ENCODE data around the gene DMBX1.

Gene DMBX1

GRCh38 chr1:46503421-46503820 is 13.8 kb downstream of the DMBX1 start:
- Histone ChIP-seq H3K27ac (ENCODE audit: low read length) (no peak overlapping the region), H3K27me3 (ENCODE audit: control insufficient read depth, insufficient read depth, low read length) (no peaks in the 10 kb centered on the region; the same call in 1 of the 2 replicates), H3K4me1 (ENCODE audit: control insufficient read depth, insufficient read depth, low read length) (peaks cover 4% of the 10 kb centered on the region; the same call in 1 of the 2 replicates), H3K9me3 (ENCODE audit: control insufficient read depth, insufficient read depth, low read length) (no peaks in the 10 kb centered on the region), H3K36me3 (ENCODE audit: control insufficient read depth, insufficient read depth, low read length) (no peaks in the 10 kb centered on the region), H3K4me3 (ENCODE audit: low read length) (no peak overlapping the region)
- no peak for DNase-seq (ENCODE audit: low read depth, low spot score)
- no CpG with 5 or more reads among the region's 4 CpGs for WGBS (ENCODE audit: insufficient coverage, insufficient read length)

DNA sequence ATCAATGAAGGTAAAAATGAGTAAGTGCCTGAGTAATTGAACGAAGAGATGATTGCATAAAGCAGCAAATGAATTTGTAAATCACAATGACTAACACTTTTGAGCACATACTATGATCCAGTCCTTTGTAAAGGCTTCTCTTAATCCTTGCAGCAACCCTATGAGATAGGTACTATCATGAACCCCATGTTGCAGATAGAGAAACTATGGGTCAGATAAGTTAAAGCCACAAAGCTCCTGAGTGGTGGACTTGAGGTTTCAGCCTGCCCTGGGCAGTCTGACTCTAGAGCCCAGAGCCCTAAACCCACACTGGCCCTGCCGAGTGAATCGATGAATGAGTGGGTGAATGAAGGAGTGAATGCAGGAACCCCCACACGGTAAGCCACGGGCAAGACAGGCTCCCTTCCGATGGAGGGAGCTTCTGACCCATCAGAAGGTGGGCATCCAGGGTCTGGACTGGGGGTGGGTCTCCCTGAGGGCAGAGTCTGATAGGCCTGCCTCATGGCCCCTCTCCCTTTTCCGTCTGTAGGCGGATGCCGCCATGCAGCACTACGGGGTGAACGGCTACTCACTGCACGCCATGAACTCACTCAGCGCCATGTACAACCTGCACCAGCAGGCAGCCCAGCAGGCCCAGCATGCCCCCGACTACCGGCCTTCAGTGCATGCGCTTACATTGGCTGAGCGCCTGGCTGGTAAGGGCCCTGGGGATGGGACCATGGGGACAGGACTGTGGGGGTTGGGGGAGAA is 17.0 kb downstream of the DMBX1 start:
- Histone ChIP-seq H3K27me3 (ENCODE audit: control insufficient read depth, insufficient read depth, low read length) (no peaks in the 10 kb centered on the region), H3K9me3 (ENCODE audit: control insufficient read depth, insufficient read depth, low read length) (no peaks in the 10 kb centered on the region), H3K36me3 (ENCODE audit: control insufficient read depth, insufficient read depth, low read length) (no peaks in the 10 kb centered on the region), H3K4me3 (ENCODE audit: low read length) (no peak overlapping the region), H3K27ac (ENCODE audit: low read length) (no peak overlapping the region), H3K4me1 (ENCODE audit: control insufficient read depth, insufficient read depth, low read length) (peaks cover 4% of the 10 kb centered on the region; the same call in 1 of the 2 replicates)
- 100% methylated on average over 1 of the region's 17 CpGs for WGBS (ENCODE audit: insufficient coverage, insufficient read length)
- DNase-seq (ENCODE audit: low read depth, low spot score) = no peak

DNA sequence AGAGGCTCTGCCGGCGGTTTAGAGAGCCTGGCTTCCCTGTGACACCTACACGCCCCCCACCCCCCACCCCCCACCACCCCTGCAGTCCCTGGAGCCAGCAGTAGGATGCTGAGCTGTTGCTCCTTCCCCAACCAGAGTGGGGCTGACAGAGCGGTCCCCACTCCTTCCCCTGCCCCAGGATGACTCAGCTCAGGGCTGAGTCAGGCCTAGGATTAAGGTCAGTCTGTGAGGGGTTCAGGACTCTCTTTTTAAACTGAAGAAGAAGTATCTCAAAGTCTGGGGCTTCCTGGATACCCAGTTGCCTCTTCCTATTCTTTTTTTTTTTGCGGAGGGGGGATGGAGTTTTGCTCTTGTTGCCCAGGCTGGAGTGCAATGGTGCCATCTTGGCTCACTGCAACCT is 19.1 kb downstream of the DMBX1 start:
- Histone ChIP-seq H3K27ac (ENCODE audit: low read length) (no peak overlapping the region), H3K36me3 (ENCODE audit: control insufficient read depth, insufficient read depth, low read length) (no peaks in the 10 kb centered on the region), H3K4me1 (ENCODE audit: control insufficient read depth, insufficient read depth, low read length) (peaks cover 5% of the 10 kb centered on the region), H3K9me3 (ENCODE audit: control insufficient read depth, insufficient read depth, low read length) (no peaks in the 10 kb centered on the region), H3K4me3 (ENCODE audit: low read length) (no peak overlapping the region), H3K27me3 (ENCODE audit: control insufficient read depth, insufficient read depth, low read length) (no peaks in the 10 kb centered on the region)
- DNase-seq (ENCODE audit: low read depth, low spot score) = no peak
- no CpG with 5 or more reads among the region's 5 CpGs for WGBS (ENCODE audit: insufficient coverage, insufficient read length)

DNA sequence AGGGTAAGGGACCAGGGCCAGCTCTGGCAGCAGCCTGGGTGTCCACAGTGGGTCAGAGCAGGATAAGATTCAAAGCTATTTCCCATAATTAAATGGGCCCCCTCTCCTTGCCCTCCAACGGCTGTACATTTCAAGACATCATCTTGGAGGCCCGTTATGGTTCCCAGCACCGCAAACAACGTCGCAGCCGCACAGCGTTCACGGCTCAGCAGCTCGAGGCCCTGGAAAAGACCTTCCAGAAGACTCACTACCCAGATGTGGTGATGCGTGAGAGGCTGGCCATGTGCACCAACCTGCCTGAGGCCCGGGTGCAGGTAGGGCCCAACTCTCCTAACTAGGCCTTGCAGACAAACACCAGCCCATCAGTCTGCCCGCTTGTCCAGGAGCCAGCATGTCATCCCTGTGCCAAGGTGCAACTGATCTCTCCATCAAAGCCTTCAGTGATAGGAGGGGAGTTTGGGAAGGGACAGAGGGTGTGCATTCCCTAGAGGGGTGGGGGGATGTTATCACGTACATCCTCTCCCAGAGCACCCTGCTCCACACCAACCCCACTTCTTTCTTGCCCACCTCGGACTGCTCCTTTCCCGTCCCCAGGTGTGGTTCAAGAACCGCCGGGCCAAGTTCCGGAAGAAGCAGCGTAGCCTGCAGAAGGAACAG is 20.8 kb downstream of the DMBX1 start:
- no CpG with 5 or more reads among the region's 19 CpGs for WGBS (ENCODE audit: insufficient coverage, insufficient read length)
- DNase-seq (ENCODE audit: low read depth, low spot score) = no peak
- Histone ChIP-seq H3K4me3 (ENCODE audit: low read length) (no peak overlapping the region), H3K27ac (ENCODE audit: low read length) (no peak overlapping the region), H3K4me1 (ENCODE audit: control insufficient read depth, insufficient read depth, low read length) (peaks cover 5% of the 10 kb centered on the region), H3K36me3 (ENCODE audit: control insufficient read depth, insufficient read depth, low read length) (no peaks in the 10 kb centered on the region), H3K27me3 (ENCODE audit: control insufficient read depth, insufficient read depth, low read length) (no peaks in the 10 kb centered on the region), H3K9me3 (ENCODE audit: control insufficient read depth, insufficient read depth, low read length) (no peaks in the 10 kb centered on the region)

DNA sequence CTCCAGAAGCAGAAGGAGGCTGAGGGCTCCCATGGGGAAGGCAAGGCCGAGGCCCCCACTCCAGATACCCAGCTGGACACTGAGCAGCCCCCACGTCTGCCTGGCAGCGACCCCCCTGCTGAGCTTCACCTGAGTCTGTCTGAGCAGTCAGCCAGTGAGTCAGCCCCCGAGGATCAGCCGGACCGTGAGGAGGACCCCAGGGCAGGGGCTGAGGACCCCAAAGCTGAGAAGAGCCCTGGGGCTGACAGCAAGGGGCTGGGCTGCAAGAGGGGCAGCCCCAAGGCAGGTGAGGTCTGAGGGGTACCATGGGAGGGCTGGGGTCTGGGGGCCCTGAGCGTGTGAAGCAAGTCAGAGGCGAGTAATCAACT is 21.3 kb downstream of the DMBX1 start:
- no peaks in the 10 kb centered on the region for H3K36me3 ChIP-seq (ENCODE audit: control insufficient read depth, insufficient read depth, low read length)
- WGBS (ENCODE audit: insufficient coverage, insufficient read length) = no CpG with 5 or more reads among the region's 8 CpGs
- no peak overlapping the region for H3K4me3 ChIP-seq (ENCODE audit: low read length)
- no peak overlapping the region for H3K27ac ChIP-seq (ENCODE audit: low read length)
- peaks cover 5% of the 10 kb centered on the region for H3K4me1 ChIP-seq (ENCODE audit: control insufficient read depth, insufficient read depth, low read length)
- H3K9me3 ChIP-seq (ENCODE audit: control insufficient read depth, insufficient read depth, low read length) = no peaks in the 10 kb centered on the region
- H3K27me3 ChIP-seq (ENCODE audit: control insufficient read depth, insufficient read depth, low read length) = no peaks in the 10 kb centered on the region
- no peak for DNase-seq (ENCODE audit: low read depth, low spot score)

DNA sequence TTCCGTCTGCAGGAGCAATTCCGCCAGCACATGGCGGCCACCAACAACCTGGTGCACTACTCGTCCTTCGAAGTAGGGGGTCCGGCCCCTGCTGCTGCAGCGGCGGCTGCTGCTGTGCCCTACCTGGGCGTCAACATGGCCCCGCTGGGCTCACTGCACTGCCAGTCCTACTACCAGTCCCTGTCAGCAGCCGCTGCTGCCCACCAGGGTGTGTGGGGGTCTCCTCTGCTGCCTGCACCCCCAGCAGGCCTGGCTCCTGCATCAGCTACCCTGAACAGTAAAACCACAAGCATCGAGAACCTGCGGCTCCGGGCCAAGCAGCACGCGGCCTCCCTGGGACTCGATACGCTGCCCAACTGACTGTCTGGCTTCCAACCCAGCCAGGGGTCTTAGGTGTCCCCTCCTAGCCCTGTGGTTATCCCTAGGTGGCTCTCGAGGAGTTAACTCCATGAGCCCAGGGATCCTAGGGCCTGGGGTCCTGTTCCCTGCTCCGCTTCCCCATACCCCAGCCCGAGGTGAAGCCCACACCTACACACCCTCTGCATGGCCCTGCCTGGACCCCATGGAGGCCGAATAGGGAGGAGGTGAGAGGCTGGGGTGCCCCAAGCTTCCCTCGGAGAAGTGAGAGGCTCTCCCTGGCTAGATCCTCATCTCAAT is 22.6 kb downstream of the DMBX1 start:
- no peak overlapping the region for H3K27ac ChIP-seq (ENCODE audit: low read length)
- H3K27me3 ChIP-seq (ENCODE audit: control insufficient read depth, insufficient read depth, low read length) = no peaks in the 10 kb centered on the region
- H3K4me1 ChIP-seq (ENCODE audit: control insufficient read depth, insufficient read depth, low read length) = peaks cover 7% of the 10 kb centered on the region
- no peak for DNase-seq (ENCODE audit: low read depth, low spot score)
- no CpG with 5 or more reads among the region's 23 CpGs for WGBS (ENCODE audit: insufficient coverage, insufficient read length)
- H3K9me3 ChIP-seq (ENCODE audit: control insufficient read depth, insufficient read depth, low read length) = no peaks in the 10 kb centered on the region
- no peak overlapping the region for H3K4me3 ChIP-seq (ENCODE audit: low read length)
- no peaks in the 10 kb centered on the region for H3K36me3 ChIP-seq (ENCODE audit: control insufficient read depth, insufficient read depth, low read length)

GRCh38 chr1:46512792-46513190 is 23.2 kb downstream of the DMBX1 start:
- Histone ChIP-seq H3K4me3 (ENCODE audit: low read length) (no peak overlapping the region), H3K9me3 (ENCODE audit: control insufficient read depth, insufficient read depth, low read length) (no peaks in the 10 kb centered on the region), H3K27me3 (ENCODE audit: control insufficient read depth, insufficient read depth, low read length) (no peaks in the 10 kb centered on the region), H3K4me1 (ENCODE audit: control insufficient read depth, insufficient read depth, low read length) (peaks cover 9% of the 10 kb centered on the region), H3K27ac (ENCODE audit: low read length) (no peak overlapping the region), H3K36me3 (ENCODE audit: control insufficient read depth, insufficient read depth, low read length) (no peaks in the 10 kb centered on the region)
- WGBS (ENCODE audit: insufficient coverage, insufficient read length) = no CpG with 5 or more reads among the region's 6 CpGs
- DNase-seq (ENCODE audit: low read depth, low spot score) = no peak

GRCh38 chr1:46513536-46513935 is 23.9 kb downstream of the DMBX1 start:
- Histone ChIP-seq H3K27me3 (ENCODE audit: control insufficient read depth, insufficient read depth, low read length) (no peaks in the 10 kb centered on the region), H3K4me1 (ENCODE audit: control insufficient read depth, insufficient read depth, low read length) (peaks cover 10% of the 10 kb centered on the region), H3K4me3 (ENCODE audit: low read length) (no peak overlapping the region), H3K9me3 (ENCODE audit: control insufficient read depth, insufficient read depth, low read length) (no peaks in the 10 kb centered on the region), H3K27ac (ENCODE audit: low read length) (no peak overlapping the region), H3K36me3 (ENCODE audit: control insufficient read depth, insufficient read depth, low read length) (no peaks in the 10 kb centered on the region)
- no CpG with 5 or more reads among the region's 5 CpGs for WGBS (ENCODE audit: insufficient coverage, insufficient read length)
- DNase-seq (ENCODE audit: low read depth, low spot score) = no peak

GRCh38 chr1:46515576-46515975 is 25.9 kb downstream of the DMBX1 start:
- Histone ChIP-seq H3K4me1 (ENCODE audit: control insufficient read depth, insufficient read depth, low read length) (peaks cover 17% of the 10 kb centered on the region), H3K36me3 (ENCODE audit: control insufficient read depth, insufficient read depth, low read length) (no peaks in the 10 kb centered on the region), H3K4me3 (ENCODE audit: low read length) (no peak overlapping the region), H3K27me3 (ENCODE audit: control insufficient read depth, insufficient read depth, low read length) (no peaks in the 10 kb centered on the region), H3K9me3 (ENCODE audit: control insufficient read depth, insufficient read depth, low read length) (no peaks in the 10 kb centered on the region), H3K27ac (ENCODE audit: low read length) (no peak overlapping the region)
- no peak for DNase-seq (ENCODE audit: low read depth, low spot score)
- WGBS (ENCODE audit: insufficient coverage, insufficient read length) = no CpG with 5 or more reads among the region's 6 CpGs

DNA sequence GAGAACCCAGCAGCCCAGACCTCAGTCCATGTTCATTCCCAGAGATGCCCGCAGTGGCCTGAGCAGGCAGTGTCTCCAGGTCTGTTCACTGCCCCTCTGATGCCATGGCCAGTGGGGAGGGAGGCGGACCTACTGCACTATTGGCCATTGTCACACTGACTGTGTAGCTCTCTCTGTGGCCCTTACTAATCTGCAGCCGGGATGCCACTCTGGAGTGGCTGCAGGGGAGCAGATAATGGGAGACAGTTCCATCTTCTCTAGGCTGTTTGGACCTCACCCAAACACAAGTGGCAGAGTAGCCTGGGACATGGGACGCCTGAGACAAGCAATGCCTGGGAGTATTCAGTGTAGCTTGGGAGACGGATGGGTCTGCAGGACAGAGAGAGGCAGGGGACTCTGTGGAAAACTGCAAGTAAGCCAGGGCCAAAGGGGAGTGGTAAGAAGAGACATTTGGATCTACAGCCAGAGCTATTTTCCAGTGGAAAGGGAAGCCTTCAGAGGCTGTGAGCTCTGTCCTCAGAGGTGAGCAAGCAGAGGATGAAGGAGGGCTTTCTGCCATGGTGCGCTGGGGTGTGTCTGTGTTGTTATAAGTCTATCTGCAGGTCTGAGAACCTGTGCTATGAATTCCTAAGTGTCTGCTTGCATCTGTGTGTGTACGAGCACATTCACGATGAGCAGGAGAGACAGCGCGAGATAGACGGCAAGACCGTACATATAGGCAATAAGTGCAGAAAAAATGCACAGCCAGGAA is 26.7 kb downstream of the DMBX1 start:
- Histone ChIP-seq H3K36me3 (ENCODE audit: control insufficient read depth, insufficient read depth, low read length) (no peaks in the 10 kb centered on the region), H3K9me3 (ENCODE audit: control insufficient read depth, insufficient read depth, low read length) (no peaks in the 10 kb centered on the region), H3K4me3 (ENCODE audit: low read length) (no peak overlapping the region), H3K27me3 (ENCODE audit: control insufficient read depth, insufficient read depth, low read length) (no peaks in the 10 kb centered on the region), H3K27ac (ENCODE audit: low read length) (no peak overlapping the region), H3K4me1 (ENCODE audit: control insufficient read depth, insufficient read depth, low read length) (peaks cover 17% of the 10 kb centered on the region)
- no CpG with 5 or more reads among the region's 12 CpGs for WGBS (ENCODE audit: insufficient coverage, insufficient read length)
- no peak for DNase-seq (ENCODE audit: low read depth, low spot score)
